Heart left ventricle (tissue), 13 donors: ENCODE results near the gene CACNA1C.

ENCODE experiments used
- CTCF ChIP-seq, 12 donors: fragments of 200-600 bp; sonication (generic) in 4 of 12; IDR thresholded peaks; one replicate each; pipeline versions ENCODE4 v1.5.0 to v1.8.0; 2018 to 2022; ENCODE audit warnings: antibody characterized with exemption in 12 of 12, mild to moderate bottlenecking in 5 of 12
- POLR2A ChIP-seq, 2 donors: fragments of 450-650 bp; IDR thresholded peaks; one replicate each; pipeline ENCODE4 v1.6.1; 2017; ENCODE audit warnings: antibody characterized with exemption in 2 of 2, mild to moderate bottlenecking in 2 of 2, moderate library complexity in 2 of 2
- donor health status: ischemic (EF 13 %, LVEDD 7.1; RV severe dilation, severe dysfunction).
- donor health status: DM: no; HTN: yes; CAD: no.
- donor health status: DM: no; HTN: no; CAD: no.
- donor health status: ischemic (EF 25% LVEDD 6.9; RV normal size, moderate dysfunction).
- donor health status: ischemic (EF 25% LVEDD 5.7; RV mildly dilated, moderate dysfunction).
- donor health status: ischemic (EF 35%, LVEDD 5.7; RV mildly dilated, moderate dysfunction).
- donor health status: nonischemic (EF 11% LVEDD 7.7; RV severe dilation, severe dysfunction).
- donor health status: DM: yes; HTN: yes; CAD: no.
- donor health status: PGD.
- donor health status: ischemic (EF 29% LVEDD 5.4; RV normal size, mild dysfunction).
- donor health status: nonischemic (EF 23%, LVEDD 6.1; RV moderate dilation, normal function).

GRCh38 chr12:2348482-2348852 lies 295.7 kb downstream of the CACNA1C start:
- TF ChIP-seq POLR2A (IDR thresholded peaks at IDR 0.05) (no peak), CTCF (IDR thresholded peaks at IDR 0.05) (no peak)
